ENCODE data around the gene PDE2A.

Gene PDE2A

DNA sequence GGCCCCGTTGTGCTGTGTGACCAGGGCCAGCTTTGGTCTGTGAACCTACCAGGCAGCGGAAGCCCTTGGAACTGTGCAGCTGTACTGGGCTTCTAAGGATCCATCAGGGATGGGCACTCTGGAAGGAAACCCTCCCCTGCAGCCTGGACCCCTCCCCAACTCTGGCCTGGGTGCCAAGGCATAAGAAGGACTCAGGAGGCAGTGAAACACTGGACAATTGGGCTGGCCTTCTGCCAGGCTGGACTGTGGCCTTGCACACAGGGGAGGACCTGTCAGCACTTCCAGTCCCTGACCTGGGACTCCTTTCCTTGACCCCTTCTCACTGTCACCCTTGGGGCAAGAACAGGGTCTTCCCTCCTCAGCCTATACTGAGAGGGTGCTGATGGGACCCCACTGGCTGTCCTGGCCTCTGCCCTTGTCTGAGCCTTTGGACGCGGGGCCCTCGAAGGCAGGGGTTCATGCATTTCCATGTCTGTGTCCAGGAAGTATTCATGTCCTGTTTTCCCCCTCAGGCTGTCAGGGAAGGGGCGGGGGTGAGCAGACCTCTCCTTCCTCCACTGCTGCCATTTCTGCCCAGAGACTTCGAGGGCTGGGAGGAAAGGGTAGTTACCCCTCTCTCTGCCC lies 39.6 kb downstream of the PDE2A start:
- no peak for DNase-seq

DNA sequence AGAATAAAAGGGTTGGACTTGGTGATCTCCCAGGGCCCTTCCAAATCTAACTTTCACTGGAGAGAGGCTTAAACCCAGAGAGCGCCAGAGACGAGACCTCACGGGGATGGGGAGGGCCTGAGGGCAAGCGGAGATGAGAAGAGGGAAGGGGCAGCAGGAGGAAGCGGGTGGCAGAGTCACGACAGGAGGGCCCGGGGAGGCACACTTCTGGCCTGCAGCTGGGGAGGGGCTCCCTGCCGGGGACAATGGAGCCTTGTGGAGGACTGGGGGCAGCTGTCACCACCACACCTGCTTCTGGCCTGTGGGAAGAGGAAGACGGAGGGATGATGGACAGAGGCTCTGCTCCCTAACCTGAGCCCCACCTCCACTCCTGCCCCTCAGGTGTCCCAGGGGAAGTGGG lies 40.2 kb downstream of the PDE2A start:
- no peak for DNase-seq

DNA sequence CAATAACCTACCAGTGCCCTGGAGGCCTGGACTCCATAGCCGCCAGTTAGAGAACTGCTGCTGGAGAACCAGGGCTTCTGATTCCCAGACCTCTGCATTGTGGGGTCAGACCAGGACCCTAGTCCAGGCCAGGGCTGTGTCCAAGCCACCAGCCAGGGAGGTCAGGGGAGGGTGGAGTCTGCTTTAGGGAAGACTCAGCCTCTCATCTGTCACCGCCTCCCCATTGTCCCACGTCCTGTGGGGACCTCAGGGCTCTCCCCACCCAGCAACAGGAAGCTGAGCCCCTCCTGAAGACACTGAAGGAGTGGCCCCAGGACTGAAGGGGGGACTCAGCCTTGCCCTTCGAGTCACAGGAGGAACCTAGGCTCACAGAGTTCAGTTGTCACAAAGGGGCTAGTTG lies 41.2 kb downstream of the PDE2A start:
- no peak for DNase-seq

DNA sequence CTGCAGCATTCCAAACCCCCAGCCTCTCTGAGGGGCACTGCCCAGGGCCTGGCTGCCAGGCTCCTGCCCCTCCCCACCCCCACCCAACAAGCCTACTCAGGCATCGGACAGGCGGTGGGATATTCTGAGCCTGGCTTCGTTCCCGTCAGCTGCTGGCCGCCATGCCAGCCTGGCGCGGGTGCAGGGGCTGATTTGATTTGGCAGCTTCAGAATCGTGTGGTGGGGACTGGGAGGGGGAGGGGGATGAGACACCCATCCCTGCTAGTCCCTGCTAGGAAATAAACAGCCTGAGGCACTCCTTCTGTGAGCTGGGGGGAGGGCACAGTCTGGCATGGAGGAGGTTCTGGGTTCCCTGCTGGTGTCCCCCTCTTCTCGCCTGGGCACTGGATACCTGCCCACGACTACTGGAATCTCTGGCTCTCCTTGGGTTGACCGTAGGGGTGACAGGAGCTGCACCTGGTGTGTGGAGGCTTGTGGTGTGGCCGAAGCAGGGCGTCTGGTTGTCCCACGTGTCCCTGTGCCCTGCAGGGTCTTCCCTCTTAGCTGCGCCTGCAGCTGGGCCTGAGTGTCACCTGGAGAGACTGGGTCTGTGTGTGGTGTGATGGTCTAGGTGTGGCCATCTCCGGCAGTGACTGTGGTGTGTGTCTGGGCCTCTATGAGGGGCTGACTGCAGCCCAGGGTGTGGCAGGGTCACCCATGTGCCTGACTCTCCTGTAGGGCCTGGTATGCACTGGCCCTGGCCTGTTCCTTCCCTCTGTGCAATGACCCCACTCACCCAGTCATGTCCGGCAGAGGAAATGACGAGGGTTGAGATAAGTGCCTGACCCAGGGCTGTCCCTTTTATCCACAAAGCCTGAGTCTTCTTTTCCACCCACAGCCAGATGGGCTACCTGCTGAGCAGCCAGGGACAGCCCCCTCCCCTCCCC lies 42.2 kb downstream of the PDE2A start:
- DNase-seq, result no peak

DNA sequence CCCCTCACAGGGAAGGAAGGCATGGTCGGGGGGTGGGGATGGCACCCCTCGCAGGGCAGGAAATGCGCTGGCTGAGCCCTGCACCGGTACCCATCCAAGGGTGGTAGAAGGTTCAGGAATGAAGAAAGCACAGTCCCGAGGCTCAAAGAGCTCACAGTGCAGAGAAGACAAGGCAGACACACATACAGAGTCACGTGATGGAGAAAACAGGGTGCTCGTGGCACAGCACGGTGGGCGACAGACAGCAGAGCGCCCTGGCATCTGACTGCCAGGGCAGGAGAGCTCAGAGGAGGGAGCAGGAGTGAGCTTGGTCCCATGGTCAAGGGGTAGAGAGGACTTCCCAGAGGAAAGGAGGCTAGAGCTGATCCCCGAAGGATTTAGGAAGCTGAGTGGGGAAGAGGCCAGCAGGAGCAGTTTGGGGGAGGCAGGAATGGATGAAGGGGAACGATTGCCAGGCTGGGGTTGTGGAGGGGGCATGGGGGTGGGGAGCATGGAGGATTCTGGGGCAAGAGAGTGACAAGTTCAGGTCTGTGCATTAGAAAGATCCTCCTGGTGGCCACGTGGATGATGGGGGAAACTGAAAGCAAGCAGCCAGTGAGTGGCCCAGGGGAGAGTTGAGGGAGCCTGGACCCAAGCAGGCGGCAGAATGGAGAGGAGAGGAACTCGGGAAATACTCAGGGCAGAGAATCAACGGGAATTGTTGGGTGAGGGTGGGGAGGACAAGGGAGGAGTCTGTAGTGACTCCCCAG lies 43.9 kb downstream of the PDE2A start:
- no peak for DNase-seq

DNA sequence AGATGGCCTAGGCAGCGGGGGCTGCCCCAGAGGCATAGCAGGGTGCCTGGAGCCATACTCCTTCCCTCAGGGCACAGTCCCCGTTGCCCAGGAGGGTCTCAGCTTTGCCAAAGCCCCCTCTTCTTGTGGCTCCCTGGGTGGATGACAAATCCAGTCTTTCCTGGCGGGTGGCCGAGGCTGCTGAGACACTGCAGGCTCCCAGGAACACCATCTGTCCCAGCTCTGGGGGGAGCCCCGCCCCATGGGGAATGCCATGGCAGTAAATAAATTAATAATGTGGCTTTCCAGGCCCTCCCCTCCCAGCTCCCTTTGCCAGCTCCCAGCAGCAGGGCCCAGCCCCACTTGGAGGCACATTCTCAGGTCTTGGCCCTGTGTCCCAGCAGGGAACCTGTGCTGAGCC lies 45.0 kb downstream of the PDE2A start:
- peak; percentile 15 for DNase-seq

DNA sequence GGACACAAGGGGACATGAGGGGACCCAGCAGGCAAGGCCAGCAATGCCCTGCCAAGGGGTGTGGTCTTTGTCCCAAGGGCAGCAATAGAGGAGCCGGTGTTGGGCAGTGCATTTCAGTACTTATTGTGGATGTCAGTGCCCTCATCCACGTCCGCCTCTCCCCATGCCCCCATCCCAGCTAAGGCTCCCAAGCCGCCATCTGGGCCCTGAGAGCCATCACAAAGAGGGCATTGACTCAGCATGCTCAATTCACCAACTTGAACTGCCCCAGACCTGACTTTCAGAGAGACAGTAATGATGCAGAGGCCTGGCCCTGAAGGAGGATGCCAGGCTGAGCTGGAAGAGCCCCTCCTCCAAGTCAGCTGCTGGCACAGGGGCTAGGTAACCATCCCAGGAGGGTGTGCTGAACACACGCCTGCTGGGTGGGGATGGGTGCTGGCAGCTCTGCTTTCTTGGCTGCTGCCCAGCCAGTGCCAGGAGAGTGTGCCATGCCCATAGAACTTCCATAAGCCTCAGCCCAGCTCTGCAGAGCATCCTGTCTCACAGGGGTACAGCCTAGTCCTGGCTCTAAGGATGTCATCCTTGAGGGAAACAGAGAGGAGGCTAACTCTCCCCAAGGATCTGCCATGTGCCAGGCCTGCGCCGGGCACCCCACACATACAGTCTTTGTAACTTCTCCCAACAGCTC lies 46.5 kb downstream of the PDE2A start:
- no peak for DNase-seq

DNA sequence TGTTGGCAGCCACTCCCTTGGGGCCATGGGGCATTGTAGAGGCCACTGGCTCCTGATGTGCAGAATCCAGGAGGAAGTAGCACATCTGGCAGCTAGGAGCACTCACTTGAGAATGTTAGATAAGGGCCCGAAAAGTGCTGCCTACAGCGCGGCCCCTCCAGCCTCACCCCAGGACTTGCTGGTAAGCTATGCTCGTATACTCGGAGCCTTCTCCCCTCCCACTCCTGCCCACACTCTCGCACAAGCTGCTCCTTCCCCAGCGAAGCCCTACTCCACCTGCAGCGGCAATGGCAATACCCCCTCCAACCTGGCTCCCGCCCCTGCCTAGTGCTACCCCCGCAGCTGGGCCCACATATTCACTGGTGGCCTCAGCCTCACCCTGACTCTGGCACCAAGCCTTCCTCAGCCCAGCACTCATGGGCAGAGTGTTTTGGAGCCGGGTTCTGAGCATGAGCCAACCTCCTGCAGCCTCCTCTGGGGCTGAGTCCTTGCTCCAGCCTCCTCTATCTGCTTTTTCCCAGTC lies 47.7 kb downstream of the PDE2A start:
- DNase-seq, result no peak

DNA sequence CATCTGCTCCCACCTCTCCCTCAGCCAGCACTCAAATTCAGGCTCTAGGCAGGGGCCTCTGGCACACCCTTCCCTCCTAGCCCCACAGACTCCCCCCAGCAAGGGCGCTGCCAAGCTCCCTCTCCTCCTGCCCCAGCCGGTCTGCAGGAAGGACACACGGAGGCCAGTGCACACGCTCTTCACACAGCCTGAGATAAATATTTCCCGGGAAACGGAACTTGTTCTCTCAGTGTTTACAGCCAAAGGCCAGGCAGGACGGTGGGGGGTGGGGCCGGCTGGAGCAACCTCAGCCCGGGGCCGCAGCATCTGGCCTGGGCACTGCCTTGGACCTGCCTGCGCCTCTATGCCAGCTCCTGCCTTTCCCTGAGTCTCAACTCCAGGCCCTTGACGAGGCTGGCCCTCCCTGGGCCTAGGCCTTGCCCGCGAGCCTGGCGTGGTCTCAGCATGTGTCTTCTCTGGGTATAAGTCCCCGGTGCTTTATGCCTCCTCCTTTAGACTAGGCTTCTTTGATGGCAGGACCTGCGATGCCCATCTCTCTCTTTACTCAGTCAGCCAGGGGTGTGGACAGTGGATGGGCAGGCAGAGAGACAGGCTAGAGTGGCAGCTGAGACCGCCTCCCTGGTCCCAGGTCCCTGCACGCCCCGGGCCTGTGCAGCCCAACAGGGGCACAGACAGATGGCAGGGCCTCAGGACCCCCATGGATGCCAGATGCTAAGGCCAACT lies 48.4 kb downstream of the PDE2A start:
- no peak for DNase-seq

DNA sequence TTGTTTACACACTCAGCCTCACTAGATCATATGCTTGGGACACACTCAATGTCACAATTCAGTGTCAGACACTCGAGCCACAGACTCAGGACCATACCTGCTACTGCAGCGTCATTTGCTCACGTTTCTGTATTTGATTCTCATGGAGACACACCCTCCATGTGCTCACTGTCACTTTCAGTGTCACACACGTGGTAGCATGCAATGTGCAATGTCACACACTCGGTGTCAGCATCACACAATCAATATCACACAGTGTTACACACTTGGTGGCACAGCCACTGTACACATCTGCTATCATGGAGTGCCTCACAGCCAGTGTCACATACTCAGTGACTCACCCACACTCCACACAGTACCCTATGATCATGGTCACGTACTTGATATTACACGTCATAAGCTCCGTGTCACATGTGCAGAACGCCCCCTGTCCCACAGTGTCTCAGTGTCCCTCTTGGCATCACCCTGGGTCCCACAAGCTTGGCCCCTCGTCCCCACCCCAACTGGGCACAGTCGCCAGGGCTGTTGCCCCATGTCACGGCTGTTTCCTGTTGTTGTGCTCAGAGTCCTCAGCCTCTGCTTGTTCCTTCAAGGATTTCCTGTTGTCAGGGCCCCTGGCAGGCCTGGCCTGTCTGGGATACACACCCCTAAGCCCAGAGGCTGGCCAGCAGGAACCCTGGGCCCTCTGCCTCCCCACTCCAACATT lies 49.6 kb downstream of the PDE2A start:
- no peak for DNase-seq

DNA sequence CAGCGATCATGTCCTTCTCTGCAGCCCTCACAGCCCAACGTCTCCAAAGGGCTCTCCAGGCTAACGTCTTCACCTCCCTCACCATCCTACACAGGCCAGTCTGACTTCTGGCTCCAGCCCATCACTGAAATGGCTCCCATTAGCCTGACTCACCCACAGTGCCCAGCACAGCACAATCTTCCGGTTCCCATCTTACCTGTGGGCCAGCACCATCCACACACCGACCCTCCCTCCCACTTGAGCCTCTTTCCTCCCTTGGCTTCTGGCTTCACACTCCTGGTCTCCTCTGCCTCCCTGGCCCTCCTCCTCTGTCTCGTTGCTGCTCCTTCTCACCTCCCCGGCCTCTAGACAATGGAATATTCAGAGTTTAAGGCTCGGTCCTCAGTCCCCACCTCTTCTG lies 51.2 kb downstream of the PDE2A start:
- no peak for DNase-seq

DNA sequence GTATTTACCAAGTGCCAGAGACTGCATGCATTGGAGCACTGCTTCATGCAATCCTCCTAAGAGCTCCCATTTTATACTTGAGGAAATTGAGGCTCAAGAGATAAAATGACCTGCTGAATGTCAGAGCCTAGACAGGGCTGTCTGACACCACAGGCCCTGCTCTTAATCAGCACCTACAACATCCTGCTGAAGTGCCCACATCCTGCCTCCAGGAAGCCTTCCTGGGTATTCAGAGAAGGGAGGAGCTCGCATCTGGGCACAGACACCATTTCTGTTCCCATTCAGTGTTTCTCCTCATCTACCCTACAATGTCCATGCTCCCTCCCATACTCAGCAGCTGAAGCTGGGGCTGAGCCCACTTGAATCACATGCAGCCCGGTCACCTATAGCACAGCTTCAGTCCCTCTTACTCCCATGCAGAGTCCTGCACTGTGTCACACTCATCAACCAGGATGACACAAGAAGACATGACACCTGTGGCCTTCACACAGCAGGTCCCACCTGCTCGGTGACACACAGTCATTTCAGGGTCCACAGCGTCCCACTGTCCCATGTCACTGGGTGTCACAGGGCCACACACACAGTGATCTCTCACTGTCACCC lies 53.1 kb downstream of the PDE2A start:
- no peak for DNase-seq

DNA sequence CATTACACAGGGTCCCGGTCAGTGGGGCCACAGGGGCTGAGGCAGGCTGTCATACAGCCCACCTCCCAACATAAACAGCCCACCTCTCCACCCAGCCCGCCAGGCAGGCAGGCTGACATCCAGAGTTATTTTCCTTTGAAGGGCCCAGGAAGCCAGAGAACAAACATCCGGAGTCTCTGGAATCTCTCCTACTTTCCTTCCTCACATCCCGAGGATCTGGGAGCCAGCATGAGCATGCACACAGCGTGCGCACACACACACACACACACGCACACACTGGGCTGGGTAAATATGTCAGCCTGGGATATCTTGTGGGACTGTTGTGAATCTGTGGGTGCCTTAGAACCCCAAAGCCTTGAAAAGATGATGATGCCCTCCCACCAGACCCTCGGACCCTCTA lies 55.4 kb downstream of the PDE2A start:
- peak; percentile 51 for DNase-seq

DNA sequence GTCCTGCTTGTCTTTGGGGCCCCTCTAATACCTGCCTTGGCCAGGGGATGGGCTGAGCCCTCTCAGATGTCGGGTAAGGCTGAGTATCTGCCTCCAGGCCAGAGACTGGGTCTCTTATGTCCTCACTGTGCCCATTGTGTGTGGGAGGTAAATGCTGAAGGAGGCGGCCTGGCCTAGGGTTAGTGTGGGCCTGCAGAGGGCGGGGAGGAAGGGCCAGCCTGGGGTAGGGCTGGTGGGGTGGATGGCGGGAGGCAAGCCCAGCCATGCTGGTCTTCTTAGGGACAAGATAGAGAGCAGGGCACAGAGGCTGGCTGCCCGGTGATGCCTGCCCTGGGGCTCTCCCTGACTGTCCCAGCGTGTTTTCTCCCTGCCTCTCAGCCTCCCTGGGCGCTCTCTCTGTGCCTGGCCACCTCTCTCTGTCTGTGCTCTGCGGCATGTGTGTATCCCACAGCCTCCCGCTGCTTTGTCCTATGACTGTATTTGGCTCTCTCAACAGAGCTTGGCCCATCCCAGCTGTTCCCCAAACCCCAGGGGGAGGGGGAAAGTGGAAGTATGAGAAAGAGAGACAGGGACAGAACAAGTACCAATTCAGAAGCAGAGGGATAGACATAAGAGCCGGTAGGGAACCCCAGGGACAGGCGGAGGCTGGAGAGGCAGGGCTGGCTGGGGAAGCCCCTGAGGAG lies 57.0 kb downstream of the PDE2A start:
- DNase-seq, result peak; percentile 77

DNA sequence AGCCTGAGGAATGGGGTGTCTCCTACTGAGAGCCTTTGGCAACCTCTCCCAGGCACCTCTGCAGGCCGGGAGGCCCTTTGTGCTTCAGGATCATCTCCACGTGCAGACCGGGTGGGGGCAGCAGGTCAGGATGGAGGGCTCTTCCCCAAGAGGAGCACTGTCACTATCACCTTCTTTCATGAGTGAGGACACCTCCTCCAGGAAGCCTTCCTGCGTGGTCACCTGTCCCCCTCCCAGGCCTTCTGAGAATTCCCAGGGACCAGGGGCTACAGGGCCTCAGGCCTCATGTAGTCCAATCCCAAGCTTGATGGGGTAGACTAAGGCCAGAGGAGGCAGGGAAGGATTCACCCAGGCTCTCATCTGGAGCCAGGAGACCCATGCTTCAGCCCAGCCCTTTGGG lies 57.6 kb downstream of the PDE2A start:
- no peak for DNase-seq

DNA sequence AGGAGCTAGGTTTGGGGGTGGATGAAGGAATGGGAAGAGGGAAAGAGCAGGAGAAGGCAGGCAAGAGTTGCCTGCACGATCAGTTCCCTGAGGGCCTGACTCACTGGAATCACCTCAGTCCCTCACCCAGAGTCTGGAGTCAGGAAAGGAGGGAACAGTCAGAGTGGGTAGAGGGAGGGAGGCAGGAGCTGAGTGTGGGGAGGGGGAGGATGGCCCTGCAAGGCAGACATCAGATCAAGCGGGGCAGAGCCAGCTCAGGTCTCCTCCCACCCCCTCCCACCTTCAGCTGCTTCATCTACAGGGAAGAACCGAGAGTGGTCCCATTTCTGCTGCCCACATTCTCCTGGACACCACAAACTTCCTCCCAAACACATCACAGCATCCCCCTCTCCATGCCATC lies 58.9 kb downstream of the PDE2A start:
- no peak for DNase-seq

DNA sequence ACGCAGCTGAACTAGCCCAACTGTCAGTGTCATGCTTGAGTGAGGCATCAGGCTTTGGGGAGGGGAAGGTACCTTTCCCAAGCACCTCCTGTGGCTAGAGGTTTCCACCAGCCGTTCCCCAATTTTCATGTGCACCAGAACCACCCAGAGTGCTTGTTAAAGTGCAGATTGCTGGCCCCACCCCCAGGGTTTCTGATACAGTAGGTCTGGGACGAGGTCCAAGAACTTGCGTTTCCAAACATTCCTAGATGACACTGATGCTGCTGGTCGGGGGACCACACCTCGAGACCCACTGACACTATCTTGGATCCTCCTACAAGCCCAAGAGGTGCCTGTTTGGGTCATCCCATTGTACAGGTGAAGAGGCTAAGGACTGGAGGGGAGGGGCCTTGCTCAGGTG lies 59.8 kb downstream of the PDE2A start:
- DNase-seq, result peak; percentile 27

DNA sequence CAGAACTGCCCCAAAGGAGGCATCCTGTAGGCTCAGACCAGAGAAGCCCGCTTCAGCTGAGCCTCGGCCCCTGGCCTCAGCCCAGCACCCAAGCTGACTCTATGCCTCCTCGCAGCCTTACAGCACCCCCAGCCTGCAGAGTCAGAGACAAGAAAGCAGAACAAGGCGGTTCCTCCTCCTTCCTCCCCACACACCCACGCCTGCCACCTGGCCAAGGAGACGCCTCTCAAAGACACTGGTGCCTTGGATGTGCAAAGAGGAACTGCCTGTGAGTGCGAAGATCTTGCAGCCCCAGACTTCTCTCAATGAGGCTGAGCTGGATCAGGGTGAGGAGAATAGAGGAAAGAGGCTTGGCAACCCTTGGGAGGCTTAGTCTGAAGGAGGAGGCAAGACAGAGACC lies 60.2 kb downstream of the PDE2A start:
- no peak for DNase-seq

DNA sequence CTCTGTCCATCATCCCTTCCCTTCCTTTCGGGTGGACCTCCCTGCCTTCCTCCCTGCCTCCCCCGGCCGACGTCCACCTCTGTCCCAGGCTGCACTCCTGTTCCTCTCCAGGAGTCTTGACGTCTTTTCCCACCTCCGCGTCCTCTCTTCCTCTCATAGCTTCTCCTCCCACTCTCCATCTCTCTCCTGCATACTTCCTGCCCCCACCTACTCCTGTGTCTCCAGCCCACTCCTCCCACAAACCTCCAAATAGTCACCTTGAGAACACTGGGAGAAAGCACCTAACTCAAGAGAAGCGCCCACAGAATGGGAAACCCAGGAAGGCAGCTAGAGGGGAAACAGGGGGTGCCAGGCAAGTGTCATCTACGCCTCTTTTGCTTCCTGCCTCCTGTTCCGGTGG lies 60.8 kb downstream of the PDE2A start:
- no peak for DNase-seq

DNA sequence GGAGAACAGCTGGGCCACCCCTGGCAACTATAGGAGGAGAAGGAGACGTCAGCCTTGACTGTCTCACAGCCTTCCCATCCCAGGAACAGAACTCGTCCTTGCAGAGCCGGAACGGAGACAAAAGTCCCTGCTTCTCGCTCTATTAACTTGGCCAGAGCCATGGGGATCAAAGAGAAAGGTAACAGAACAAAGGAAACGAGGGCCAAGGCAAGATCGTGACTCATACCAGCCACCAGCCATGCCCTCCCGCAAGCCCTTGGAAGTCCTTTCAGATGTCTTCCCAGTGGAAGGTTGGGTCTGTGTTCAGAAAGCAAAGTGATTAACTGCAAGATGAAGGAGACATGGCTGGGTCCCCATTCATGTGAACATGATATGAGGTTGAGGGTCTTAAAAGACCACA lies 64.7 kb downstream of the PDE2A start:
- no peak for DNase-seq
